Mammary epithelial cell (primary cell): Measurements from ENCODE around the gene GALNT12.

Experiments
- CTCF ChIP-seq, 2 donors: IDR thresholded peaks in 1 of 2; conservative IDR thresholded peaks in 1 of 2; 2 replicates each; pipeline ENCODE4 v1.5.1; 2011 to 2012; ENCODE audit warnings: inconsistent platforms in 2 of 2, low read length in 2 of 2, mild to moderate bottlenecking in 2 of 2, control low read depth in 1 of 2, low read depth in 1 of 2; ENCODE audit not compliant: insufficient read depth in 1 of 2; ENCODE audit errors: extremely low read depth in 1 of 2
- EZH2 ChIP-seq: IDR thresholded peaks from 2 replicates; pipeline ENCODE4 v1.6.1; 2012; ENCODE audit warnings: low read length, inconsistent platforms, borderline replicate concordance

GRCh38 chr9:98795295-98795955 is 12.0 kb upstream of the GALNT12 start:
- TF ChIP-seq CTCF (conservative IDR thresholded peaks at IDR 0.05 in 1 of 2, IDR thresholded peaks at IDR 0.05 in 1 of 2; ENCODE audit: extremely low read depth in 1 of 2, insufficient read depth in 1 of 2, low read depth in 1 of 2, low read length in 2 of 2), result no peak
- TF ChIP-seq EZH2, result no peak
